Measurements from ENCODE around the gene KRTAP2-4.

DNA sequence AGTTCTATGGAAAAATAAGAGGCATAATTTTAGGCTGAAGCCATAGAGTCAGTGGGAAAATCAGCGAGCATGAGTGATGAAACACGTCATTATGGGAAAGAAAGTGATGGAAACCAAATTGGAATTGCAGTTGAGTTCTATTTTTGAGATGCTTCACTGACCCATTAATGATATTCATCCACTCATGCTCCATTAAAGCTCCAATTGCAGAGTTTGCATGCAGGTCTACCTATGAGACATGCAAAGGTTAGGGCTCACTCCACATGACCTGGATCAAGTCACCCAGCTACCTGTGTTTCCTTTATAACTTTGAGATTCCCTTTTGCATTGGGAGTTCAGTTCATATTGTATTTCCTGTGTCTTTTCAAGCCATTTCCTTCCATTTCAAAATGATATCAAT lies 8.0 kb upstream of the KRTAP2-4 start:
- TF ChIP-seq, protein P1, sequence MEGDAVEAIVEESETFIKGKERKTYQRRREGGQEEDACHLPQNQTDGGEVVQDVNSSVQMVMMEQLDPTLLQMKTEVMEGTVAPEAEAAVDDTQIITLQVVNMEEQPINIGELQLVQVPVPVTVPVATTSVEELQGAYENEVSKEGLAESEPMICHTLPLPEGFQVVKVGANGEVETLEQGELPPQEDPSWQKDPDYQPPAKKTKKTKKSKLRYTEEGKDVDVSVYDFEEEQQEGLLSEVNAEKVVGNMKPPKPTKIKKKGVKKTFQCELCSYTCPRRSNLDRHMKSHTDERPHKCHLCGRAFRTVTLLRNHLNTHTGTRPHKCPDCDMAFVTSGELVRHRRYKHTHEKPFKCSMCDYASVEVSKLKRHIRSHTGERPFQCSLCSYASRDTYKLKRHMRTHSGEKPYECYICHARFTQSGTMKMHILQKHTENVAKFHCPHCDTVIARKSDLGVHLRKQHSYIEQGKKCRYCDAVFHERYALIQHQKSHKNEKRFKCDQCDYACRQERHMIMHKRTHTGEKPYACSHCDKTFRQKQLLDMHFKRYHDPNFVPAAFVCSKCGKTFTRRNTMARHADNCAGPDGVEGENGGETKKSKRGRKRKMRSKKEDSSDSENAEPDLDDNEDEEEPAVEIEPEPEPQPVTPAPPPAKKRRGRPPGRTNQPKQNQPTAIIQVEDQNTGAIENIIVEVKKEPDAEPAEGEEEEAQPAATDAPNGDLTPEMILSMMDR (IDR thresholded peaks at IDR 0.05): no peak
- TF ChIP-seq POLR2A (IDR thresholded peaks at IDR 0.05): no peak
